Subcutaneous adipose tissue (tissue), 4 donors: Measurements from ENCODE around the gene CCDC88C. TPM values are rescaled to one million over a fixed set of nuclear protein-coding genes. Genes with fewer than 3 reads are reported as not detected.

Experiments
- CTCF ChIP-seq: fragments of 450-650 bp; IDR thresholded peaks from one replicate; pipeline ENCODE4 v1.5.1; 2016; ENCODE audit warnings: low read depth, mild to moderate bottlenecking, control low read depth, antibody characterized with exemption, moderate library complexity
- total RNA-seq, 4 donors: library from RNA; depleted of rRNA; stranded (reverse); fragments of >200 nt; gene quantifications; one replicate each; pipeline ENCODE4 v1.1.0, GENCODE V29; 2016

CCDC88C gene
- total RNA-seq, 4 donors from 2014 or later, result 7.3 to 16.2 (median 8.8) TPM

GRCh38 chr14:91282954-91283645 lies 134.5 kb downstream of the CCDC88C start:
- TF ChIP-seq CTCF, result no peak

- TF ChIP-seq CTCF, result no peak
Observed at GRCh38 chr14:91281346-91281745, 136.3 kb downstream of the CCDC88C start.

GRCh38 chr14:91280129-91280528 lies 137.5 kb downstream of the CCDC88C start:
- no peak for TF ChIP-seq CTCF

- no peak for TF ChIP-seq CTCF
Observed at GRCh38 chr14:91279354-91279753, 138.3 kb downstream of the CCDC88C start.

- TF ChIP-seq CTCF, result no peak
Observed at GRCh38 chr14:91278383-91278715, 139.3 kb downstream of the CCDC88C start.

- no peak for TF ChIP-seq CTCF
Observed at GRCh38 chr14:91277546-91278382, 139.9 kb downstream of the CCDC88C start.

GRCh38 chr14:91274796-91275195 lies 142.8 kb downstream of the CCDC88C start:
- no peak for TF ChIP-seq CTCF
